ENCODE measurements around the gene BCAR1. TPM values are rescaled to one million over a fixed set of nuclear protein-coding genes. Genes with fewer than 3 reads are reported as not detected.

The BCAR1 gene
- total RNA-seq, 1 donor from 2014 or later, result 39.5 TPM

DNA sequence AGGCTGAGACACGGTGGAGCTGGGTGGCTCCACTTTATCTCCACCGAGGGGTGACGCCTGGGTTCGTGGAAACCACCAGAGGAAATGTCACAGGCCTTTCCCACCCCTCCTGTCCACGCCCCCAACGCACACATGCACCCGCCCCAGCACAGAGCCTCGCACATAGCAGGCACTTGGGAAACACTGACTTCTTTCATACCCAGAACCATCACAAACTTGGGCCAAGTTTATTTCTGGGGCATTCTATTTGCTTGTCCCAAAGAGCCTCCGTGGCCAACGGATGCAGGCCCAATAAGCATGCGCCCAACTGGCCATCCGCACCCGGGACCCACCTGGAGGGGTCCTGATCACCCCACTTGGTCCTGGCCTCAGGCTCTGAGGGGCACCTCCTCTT is 3.3 kb downstream of the BCAR1 start:
- no peaks in the 10 kb centered on the region for H3K36me3 ChIP-seq
- no peaks in the 10 kb centered on the region for H3K27me3 ChIP-seq
- H3K9me3 ChIP-seq, result no peaks in the 10 kb centered on the region
- TF ChIP-seq CTCF (IDR thresholded peaks at IDR 0.05) (no peak), POLR2AphosphoS5 (IDR thresholded peaks at IDR 0.05; ENCODE audit: insufficient read depth in 1 of 2, low read depth in 1 of 2) (no peak), POLR2A (IDR thresholded peaks at IDR 0.05) (no peak)
- H3K4me3 ChIP-seq, result peak overlapping the region in 1 of 2 donors; percentile 4
- peak overlapping the region; percentile 88 for H3K27ac ChIP-seq
- intact Hi-C loops (cut with DNase I), result no loop called here
- peaks cover 89% of the 10 kb centered on the region for H3K4me1 ChIP-seq
- no peak for DNase-seq (ENCODE audit: extremely low spot score in 2 of 2)

DNA sequence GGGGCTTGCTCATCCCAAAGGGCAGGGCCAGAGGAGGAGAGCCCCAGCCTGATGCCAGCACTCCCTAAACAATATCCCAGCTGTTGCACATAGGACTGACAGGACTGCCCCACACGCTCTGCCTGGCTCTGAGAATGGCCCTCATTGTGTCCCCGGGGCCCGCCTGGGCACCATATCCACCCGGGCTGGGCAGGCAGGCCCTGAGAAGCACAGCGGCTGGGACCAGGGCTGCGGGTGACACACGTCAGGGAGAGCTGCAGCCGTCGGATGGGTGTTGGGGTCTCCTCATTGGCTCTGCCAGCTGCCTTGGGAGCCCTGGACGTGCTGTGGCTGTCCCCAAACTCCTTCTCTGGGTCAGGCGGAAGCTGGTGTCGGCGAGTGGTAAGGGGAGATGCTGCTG is 4.2 kb downstream of the BCAR1 start:
- Histone ChIP-seq H3K4me3 (no peak overlapping the region), H3K36me3 (peaks cover 0 to 2% of the 10 kb centered on the region in 2 donors), H3K27me3 (no peaks in the 10 kb centered on the region), H3K27ac (peak overlapping the region; percentile 88), H3K4me1 (peaks cover 81% of the 10 kb centered on the region), H3K9me3 (no peaks in the 10 kb centered on the region)
- intact Hi-C loops (cut with DNase I), result no loop called here
- TF ChIP-seq POLR2A (IDR thresholded peaks at IDR 0.05) (no peak), CTCF (IDR thresholded peaks at IDR 0.05) (no peak), POLR2AphosphoS5 (IDR thresholded peaks at IDR 0.05; ENCODE audit: insufficient read depth in 1 of 2, low read depth in 1 of 2) (no peak)
- DNase-seq (ENCODE audit: extremely low spot score in 2 of 2), result no peak

DNA sequence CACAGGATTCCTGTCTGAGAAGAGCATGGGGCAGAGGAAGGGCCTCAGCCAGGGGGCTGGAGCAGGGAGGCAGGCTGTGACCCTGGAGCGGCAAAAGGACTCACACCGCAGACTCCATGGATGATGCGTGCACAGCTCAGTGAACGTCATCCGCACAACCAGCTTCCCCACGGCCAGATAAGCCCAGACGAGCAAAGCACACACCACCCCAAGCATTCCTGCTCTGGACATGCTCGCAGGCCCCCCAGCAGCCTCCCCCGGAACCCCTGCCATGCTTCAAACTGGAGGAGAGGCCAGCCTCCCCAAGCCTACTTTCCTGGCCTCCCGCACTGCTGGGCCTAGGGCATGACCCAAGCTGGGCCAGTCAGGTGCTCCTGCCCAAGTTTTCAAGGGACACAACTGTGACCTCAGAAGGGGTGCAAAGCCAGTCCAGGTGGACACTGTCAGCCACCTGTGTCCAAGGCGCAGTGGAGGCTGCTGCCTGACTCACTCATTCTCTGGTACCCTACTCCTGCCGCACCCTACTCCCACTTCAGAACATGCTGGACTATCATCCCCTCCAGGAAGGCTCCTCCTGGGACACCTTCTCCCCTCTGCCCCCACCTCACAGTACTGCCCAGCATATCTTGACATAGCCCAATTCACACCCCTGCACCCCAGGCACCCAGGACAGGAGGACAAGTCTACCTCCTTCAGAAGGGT is 4.8 kb downstream of the BCAR1 start:
- H3K36me3 ChIP-seq, result peaks cover 0 to 8% of the 10 kb centered on the region in 2 donors
- no peak for DNase-seq (ENCODE audit: extremely low spot score in 2 of 2)
- no peak for TF ChIP-seq POLR2A (IDR thresholded peaks at IDR 0.05)
- no peak for TF ChIP-seq POLR2AphosphoS5 (IDR thresholded peaks at IDR 0.05; ENCODE audit: insufficient read depth in 1 of 2, low read depth in 1 of 2)
- no peak for TF ChIP-seq CTCF (IDR thresholded peaks at IDR 0.05)
- H3K4me1 ChIP-seq, result peaks cover 75% of the 10 kb centered on the region
- peak overlapping the region; percentile 88 for H3K27ac ChIP-seq
- no peaks in the 10 kb centered on the region for H3K9me3 ChIP-seq
- intact Hi-C loops (cut with DNase I), result no loop called here
- H3K27me3 ChIP-seq, result no peaks in the 10 kb centered on the region
- H3K4me3 ChIP-seq, result no peak overlapping the region

DNA sequence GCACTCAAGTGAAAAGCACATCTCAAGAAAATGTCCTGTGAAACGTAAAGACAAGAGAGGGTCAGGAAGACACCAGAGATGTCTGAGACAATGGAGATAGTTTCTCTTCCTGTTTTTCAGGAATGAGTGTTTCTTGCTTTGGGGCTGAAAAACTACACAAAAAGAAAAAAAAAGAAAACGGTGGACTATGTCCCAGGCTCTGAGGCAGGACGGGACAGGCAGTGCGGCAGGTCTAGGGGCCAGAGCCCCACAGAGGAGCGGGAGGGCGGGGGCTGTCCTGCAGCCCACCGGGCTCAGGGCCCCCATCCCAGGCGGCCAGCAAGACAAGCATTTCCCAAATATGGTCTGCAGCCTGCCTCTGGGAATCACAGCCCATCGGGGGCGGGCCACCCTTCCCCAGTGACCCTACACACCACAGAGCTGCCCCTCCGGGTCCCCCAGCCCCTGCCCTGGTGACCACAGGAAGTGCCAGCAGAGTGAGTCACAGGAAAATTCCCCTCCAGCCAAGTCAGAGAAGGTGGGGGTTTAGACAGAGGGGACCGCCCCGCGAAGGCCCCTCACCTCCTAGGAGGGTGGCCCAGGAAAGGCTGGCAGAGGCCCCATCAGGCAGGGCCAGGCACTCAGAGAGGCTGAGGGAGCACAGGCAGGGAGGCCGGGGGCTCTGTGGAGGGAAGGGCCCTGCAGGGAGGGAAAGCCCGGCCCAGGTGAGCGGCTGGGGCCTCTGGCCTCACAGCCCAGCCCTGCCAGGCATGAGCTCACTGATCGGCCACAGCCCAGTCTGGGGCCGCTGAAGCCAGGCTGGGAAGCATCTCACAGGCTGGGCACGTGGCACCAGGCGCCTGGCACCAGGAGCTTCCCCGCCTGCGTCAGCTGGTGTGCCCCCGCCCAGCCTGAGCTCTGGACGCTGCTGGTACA is 6.3 kb downstream of the BCAR1 start:
- no peak for TF ChIP-seq POLR2A (IDR thresholded peaks at IDR 0.05)
- TF ChIP-seq CTCF (IDR thresholded peaks at IDR 0.05), result no peak
- TF ChIP-seq POLR2AphosphoS5 (IDR thresholded peaks at IDR 0.05; ENCODE audit: insufficient read depth in 1 of 2, low read depth in 1 of 2), result peak; percentile 71 to 81
- H3K9me3 ChIP-seq, result no peaks in the 10 kb centered on the region
- intact Hi-C loops (cut with DNase I), result no loop called here
- H3K27ac ChIP-seq, result peak overlapping the region; percentile 88
- peak overlapping the region in 1 of 2 donors; percentile 26 for H3K4me3 ChIP-seq
- no peak for DNase-seq (ENCODE audit: extremely low spot score in 2 of 2)
- H3K4me1 ChIP-seq, result peaks cover 75% of the 10 kb centered on the region
- peaks cover 0 to 16% of the 10 kb centered on the region in 2 donors for H3K36me3 ChIP-seq
- H3K27me3 ChIP-seq, result no peaks in the 10 kb centered on the region
